Gastroesophageal sphincter (tissue), 3 donors: ENCODE data around the gene MAP3K15.

Source experiments
- CTCF ChIP-seq, 4 experiments: fragments of 200-600 bp in 2 of 4; fragments of 450-650 bp in 2 of 4; sonication (generic) in 1 of 4; IDR thresholded peaks; one replicate each; pipeline ENCODE4 v1.5.1; 2017 to 2019; ENCODE audit warnings: antibody characterized with exemption in 4 of 4, mild to moderate bottlenecking in 2 of 4, moderate library complexity in 2 of 4
- POLR2AphosphoS5 ChIP-seq: sonication (generic); formaldehyde crosslinking; IDR thresholded peaks from one replicate; pipeline ENCODE4 v1.6.1; 2017; ENCODE audit warnings: antibody characterized with exemption

DNA sequence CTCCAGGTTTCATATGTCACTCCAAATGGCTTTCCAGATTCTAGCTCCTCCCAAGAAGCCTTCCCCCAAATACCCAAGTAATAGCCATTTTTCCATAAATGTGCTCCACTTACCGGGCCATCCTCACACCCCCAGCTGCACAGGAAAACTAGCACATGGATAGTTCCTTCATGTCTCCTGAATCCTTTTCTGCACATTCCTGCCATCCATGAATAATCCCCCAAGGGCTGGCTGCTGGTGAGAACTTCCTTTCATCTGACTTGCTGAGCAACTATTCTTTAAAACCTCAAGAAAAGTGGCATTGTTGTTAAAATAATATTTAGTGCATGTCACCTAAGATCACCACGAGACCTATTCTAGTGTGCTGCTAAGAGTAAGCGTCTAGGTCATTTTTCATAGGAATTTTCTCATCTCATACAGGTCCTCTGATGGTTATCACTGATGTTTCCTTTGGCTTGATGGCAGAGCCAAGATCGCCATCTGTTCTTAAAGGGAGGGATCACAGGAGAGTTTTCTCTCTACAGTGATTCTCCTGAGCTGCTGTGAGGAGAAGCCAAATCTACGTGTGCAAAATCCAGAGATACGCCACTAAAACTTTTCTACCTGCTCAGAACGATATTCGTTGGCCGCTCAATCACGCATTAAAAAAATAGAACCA lies 71.3 kb downstream of the MAP3K15 start:
- no peak for TF ChIP-seq POLR2AphosphoS5
- no peak for TF ChIP-seq CTCF (IDR thresholded peaks at IDR 0.05)
